Neural progenitor cell (in vitro differentiated cells): ENCODE measurements around the gene CACNA1C. TPM values are rescaled to one million over a fixed set of nuclear protein-coding genes. Genes with fewer than 3 reads are reported as not detected.

Experiments
- DNase-seq: peaks from one replicate; pipeline ENCODE4 v3.0.0-alpha.2; 2016; ENCODE audit warnings: low spot score
- H2AFZ ChIP-seq: fragments of 200-600 bp; sonication (generic); replicated peaks from 2 replicates; pipeline ENCODE4 v1.6.1; 2016; ENCODE audit warnings: antibody characterized with exemption
- H3F3A ChIP-seq: fragments of 200-600 bp; sonication (generic); 2 replicates; pipeline ENCODE4 v1.6.1; 2016; ENCODE audit warnings: antibody characterized with exemption, low read depth
- H3K27ac ChIP-seq: fragments of 200-600 bp; sonication (generic); 2 replicates; pipeline ENCODE4 v1.5.1; 2016; ENCODE audit warnings: mild to moderate bottlenecking
- H3K27me3 ChIP-seq: fragments of 200-600 bp; sonication (generic); 2 replicates; pipeline ENCODE4 v1.6.1; 2016; ENCODE audit warnings: mild to moderate bottlenecking, moderate library complexity
- H3K36me3 ChIP-seq: fragments of 200-600 bp; sonication (generic); 2 replicates; pipeline ENCODE4 v1.5.1; 2016
- H3K4me1 ChIP-seq: fragments of 200-600 bp; sonication (generic); 2 replicates; pipeline ENCODE4 v1.6.1; 2016; ENCODE audit warnings: mixed run types
- H3K4me2 ChIP-seq: fragments of 200-600 bp; sonication (generic); 2 replicates; pipeline ENCODE4 v1.6.1; 2016
- H3K4me3 ChIP-seq: fragments of 200-600 bp; sonication (generic); 2 replicates; pipeline ENCODE4 v1.5.1; 2016
- H3K79me2 ChIP-seq: fragments of 200-600 bp; sonication (generic); 2 replicates; pipeline ENCODE4 v1.6.1; 2016; ENCODE audit warnings: low read depth
- H3K9ac ChIP-seq: fragments of 200-600 bp; sonication (generic); 2 replicates; pipeline ENCODE4 v1.6.1; 2016
- H3K9me3 ChIP-seq: fragments of 200-600 bp; sonication (generic); 2 replicates; pipeline ENCODE4 v1.5.1; 2016; ENCODE audit warnings: low read depth
- H4K20me1 ChIP-seq: fragments of 200-600 bp; sonication (generic); 2 replicates; pipeline ENCODE4 v1.6.1; 2016; ENCODE audit warnings: low read depth
- H3K27ac Mint-ChIP-seq: 3 replicates; pipeline ENCODE4 v1.8.0; 2021; ENCODE audit warnings: mixed read lengths
- H3K27me3 Mint-ChIP-seq: 2 replicates; pipeline ENCODE4 v1.8.0; 2022; ENCODE audit warnings: low read depth, mild to moderate bottlenecking, inconsistent platforms, moderate library complexity, mixed read lengths; ENCODE audit not compliant: insufficient read depth
- H3K36me3 Mint-ChIP-seq: 3 replicates; pipeline ENCODE4 v1.8.0; 2021; ENCODE audit warnings: mixed read lengths
- H3K4me1 Mint-ChIP-seq: 3 replicates; pipeline ENCODE4 v1.8.0; 2021; ENCODE audit warnings: mixed read lengths
- H3K4me3 Mint-ChIP-seq: 3 replicates; pipeline ENCODE4 v1.8.0; 2021; ENCODE audit warnings: mild to moderate bottlenecking, moderate library complexity, mixed read lengths
- H3K9me3 Mint-ChIP-seq: 3 replicates; pipeline ENCODE4 v1.8.0; 2020; ENCODE audit warnings: mixed read lengths
- CTCF ChIP-seq: fragments of 200-600 bp; sonication (generic); IDR thresholded peaks from 2 replicates; pipeline ENCODE4 v1.5.1; 2017; ENCODE audit warnings: antibody characterized with exemption, mild to moderate bottlenecking
- EZH2 ChIP-seq: fragments of 200-600 bp; sonication (generic); IDR thresholded peaks from 2 replicates; pipeline ENCODE4 v1.6.1; 2017; ENCODE audit warnings: antibody characterized with exemption, mild to moderate bottlenecking, moderate library complexity
- EZH2phosphoT487 ChIP-seq: fragments of 200-600 bp; sonication (generic); IDR thresholded peaks from 2 replicates; pipeline ENCODE4 v1.6.1; 2017; ENCODE audit warnings: antibody characterized with exemption
- total RNA-seq: library from RNA; depleted of rRNA; stranded (reverse); fragments of >200 nt; gene quantifications from 2 replicates; pipeline ENCODE4 v1.2.3, GENCODE V29; 2015; ENCODE audit warnings: low replicate concordance

CACNA1C gene
- total RNA-seq, 1 donor from 2014 or later = 2.7 TPM

GRCh38 chr12:2378835-2379330 lies 326.1 kb downstream of the CACNA1C start:
- Mint-ChIP-seq H3K4me1 (peaks cover 21% of the 10 kb centered on the region), H3K36me3 (no peaks in the 10 kb centered on the region), H3K27me3 (peaks cover 7% of the 10 kb centered on the region), H3K27ac (no peak overlapping the region), H3K9me3 (no peaks in the 10 kb centered on the region), H3K4me3 (no peak overlapping the region)
- Histone ChIP-seq H3K27ac (no peak overlapping the region), H3K9me3 (no peaks in the 10 kb centered on the region), H3K36me3 (no peaks in the 10 kb centered on the region), H3K4me3 (no peak overlapping the region), H3F3A (no peaks in the 10 kb centered on the region), H3K4me1 (peaks cover 11% of the 10 kb centered on the region), H2AFZ (no peak overlapping the region), H4K20me1 (no peaks in the 10 kb centered on the region), H3K27me3 (no peaks in the 10 kb centered on the region), H3K79me2 (no peaks in the 10 kb centered on the region), H3K4me2 (no peak overlapping the region), H3K9ac (no peak overlapping the region)
- TF ChIP-seq EZH2phosphoT487 = no peak
- TF ChIP-seq CTCF = no peak
- TF ChIP-seq EZH2 = no peak
- DNase-seq = no peak

GRCh38 chr12:2380946-2381345 lies 328.2 kb downstream of the CACNA1C start:
- TF ChIP-seq CTCF = no peak
- TF ChIP-seq EZH2phosphoT487 = no peak
- no peak for TF ChIP-seq EZH2
- no peak overlapping the region for H3K27ac ChIP-seq
- H3K4me2 ChIP-seq = no peak overlapping the region
- no peaks in the 10 kb centered on the region for H3K79me2 ChIP-seq
- H3K27me3 Mint-ChIP-seq = peaks cover 7% of the 10 kb centered on the region
- no peak overlapping the region for H3K9ac ChIP-seq
- H3K27ac Mint-ChIP-seq = no peak overlapping the region
- no peaks in the 10 kb centered on the region for H4K20me1 ChIP-seq
- DNase-seq = no peak
- H3K4me3 ChIP-seq = no peak overlapping the region
- H3K36me3 Mint-ChIP-seq = no peaks in the 10 kb centered on the region
- H2AFZ ChIP-seq = no peak overlapping the region
- H3K4me1 ChIP-seq = peaks cover 11% of the 10 kb centered on the region
- H3K9me3 Mint-ChIP-seq = no peaks in the 10 kb centered on the region
- no peaks in the 10 kb centered on the region for H3K36me3 ChIP-seq
- H3K9me3 ChIP-seq = no peaks in the 10 kb centered on the region
- H3K4me1 Mint-ChIP-seq = peaks cover 20% of the 10 kb centered on the region
- H3K27me3 ChIP-seq = no peaks in the 10 kb centered on the region
- H3F3A ChIP-seq = no peaks in the 10 kb centered on the region
- H3K4me3 Mint-ChIP-seq = no peak overlapping the region

- H3K79me2 ChIP-seq = no peaks in the 10 kb centered on the region
- Mint-ChIP-seq H3K9me3 (no peaks in the 10 kb centered on the region), H3K4me3 (no peak overlapping the region), H3K4me1 (peaks cover 12% of the 10 kb centered on the region), H3K27ac (no peak overlapping the region), H3K27me3 (peaks cover 5% of the 10 kb centered on the region), H3K36me3 (no peaks in the 10 kb centered on the region)
- no peaks in the 10 kb centered on the region for H3K27me3 ChIP-seq
- TF ChIP-seq EZH2 = no peak
- TF ChIP-seq CTCF = no peak
- no peak for TF ChIP-seq EZH2phosphoT487
- no peak overlapping the region for H2AFZ ChIP-seq
- no peak overlapping the region for H3K4me2 ChIP-seq
- H3K4me1 ChIP-seq = no peaks in the 10 kb centered on the region
- no peaks in the 10 kb centered on the region for H4K20me1 ChIP-seq
- H3F3A ChIP-seq = no peaks in the 10 kb centered on the region
- H3K36me3 ChIP-seq = no peaks in the 10 kb centered on the region
- H3K9ac ChIP-seq = no peak overlapping the region
- H3K9me3 ChIP-seq = no peaks in the 10 kb centered on the region
- DNase-seq = no peak
- H3K4me3 ChIP-seq = no peak overlapping the region
- no peak overlapping the region for H3K27ac ChIP-seq
Observed at GRCh38 chr12:2382370-2383155, 329.8 kb downstream of the CACNA1C start.
